Neural cell (in vitro differentiated cells): ENCODE measurements around the gene YIPF6. TPM values are rescaled to one million over a fixed set of nuclear protein-coding genes. Genes with fewer than 3 reads are reported as not detected.

Experiments
- H2AFZ ChIP-seq: fragments of 200-600, 300-800 bp; sonication (generic), shearing (Covaris generic); 2 replicates; pipeline ENCODE4 v1.6.0; 2014; ENCODE audit warnings: low read depth, mild to moderate bottlenecking, antibody characterized with exemption, low read length, moderate library complexity
- H3F3A ChIP-seq: fragments of 200-600 bp; shearing (Covaris generic); 2 replicates; pipeline ENCODE4 v1.6.1; 2016; ENCODE audit warnings: mild to moderate bottlenecking, moderate library complexity, mixed read lengths, antibody characterized with exemption, low read length; ENCODE audit not compliant: insufficient read depth, poor library complexity, severe bottlenecking
- H3K27ac ChIP-seq: fragments of 200-600, 300-800 bp; sonication (generic), shearing (Covaris generic); 2 replicates; pipeline ENCODE4 v1.5.1; 2014; ENCODE audit warnings: mild to moderate bottlenecking, low read length, moderate library complexity
- H3K27me3 ChIP-seq: fragments of 300-800, 200-600 bp; sonication (generic), shearing (Covaris generic); 2 replicates; pipeline ENCODE4 v1.6.0; 2014; ENCODE audit warnings: mild to moderate bottlenecking, low read depth, low read length, moderate library complexity; ENCODE audit not compliant: insufficient read depth
- H3K36me3 ChIP-seq: fragments of 300-800, 200-600 bp; sonication (generic), shearing (Covaris generic); 2 replicates; pipeline ENCODE4 v1.5.1; 2014; ENCODE audit warnings: mild to moderate bottlenecking, antibody characterized with exemption, low read length, moderate library complexity; ENCODE audit not compliant: insufficient read depth
- H3K4me2 ChIP-seq: fragments of 300-800, 200-600 bp; sonication (generic), shearing (Covaris generic); 2 replicates; pipeline ENCODE4 v1.6.0; 2014; ENCODE audit warnings: mild to moderate bottlenecking, low read length
- H3K4me3 ChIP-seq: fragments of 300-800, 200-600 bp; sonication (generic), shearing (Covaris generic); 2 replicates; pipeline ENCODE4 v1.5.1; 2014; ENCODE audit warnings: mild to moderate bottlenecking, low read length, moderate library complexity
- H3K79me2 ChIP-seq: fragments of 200-600 bp; shearing (Covaris generic); replicated peaks from 2 replicates; pipeline ENCODE4 v1.6.0; 2014; ENCODE audit warnings: mild to moderate bottlenecking, low read length, moderate library complexity; ENCODE audit not compliant: insufficient read depth
- H3K9ac ChIP-seq: fragments of 300-800, 200-600 bp; sonication (generic), shearing (Covaris generic); 2 replicates; pipeline ENCODE4 v1.6.1; 2016; ENCODE audit warnings: mild to moderate bottlenecking, low read length, mixed read lengths
- H3K9me2 ChIP-seq: fragments of 200-600 bp; shearing (Covaris generic); 2 replicates; pipeline ENCODE4 v1.6.1; 2016; ENCODE audit warnings: mild to moderate bottlenecking, low read length, mixed read lengths; ENCODE audit not compliant: insufficient read depth
- H3K9me3 ChIP-seq: fragments of 200-600, 300-800 bp; sonication (generic), shearing (Covaris generic); 2 replicates; pipeline ENCODE4 v1.6.1; 2016; ENCODE audit warnings: mild to moderate bottlenecking, mixed run types, low read length, moderate library complexity, mixed read lengths
- H4K20me1 ChIP-seq: fragments of 200-600 bp; shearing (Covaris generic); 2 replicates; pipeline ENCODE4 v1.6.1; 2016; ENCODE audit warnings: mild to moderate bottlenecking, mixed run types; ENCODE audit not compliant: insufficient read depth
- CTCF ChIP-seq: fragments of 450-650 bp; IDR thresholded peaks from 2 replicates; pipeline ENCODE4 v1.5.1; 2014; ENCODE audit warnings: antibody characterized with exemption, mild to moderate bottlenecking, moderate library complexity; ENCODE audit not compliant: poor library complexity, severe bottlenecking
- EP300 ChIP-seq: fragments of 450-650 bp; conservative IDR thresholded peaks from 2 replicates; pipeline ENCODE4 v1.6.1; 2014; ENCODE audit warnings: antibody characterized with exemption, mild to moderate bottlenecking, moderate library complexity; ENCODE audit not compliant: poor library complexity, severe bottlenecking
- EZH2 ChIP-seq: fragments of 200-600, 300-800 bp; shearing (Covaris generic), sonication (generic); IDR thresholded peaks from 2 replicates; pipeline ENCODE4 v1.6.1; 2014; ENCODE audit warnings: antibody characterized with exemption, low read length, borderline replicate concordance, mild to moderate bottlenecking; ENCODE audit not compliant: insufficient read depth, poor library complexity, severe bottlenecking
- MXI1 ChIP-seq: fragments of 450-650 bp; conservative IDR thresholded peaks from 2 replicates; pipeline ENCODE4 v1.6.1; 2014; ENCODE audit warnings: antibody characterized with exemption, mild to moderate bottlenecking; ENCODE audit not compliant: poor library complexity, severe bottlenecking
- POLR2AphosphoS5 ChIP-seq: IDR thresholded peaks from 2 replicates; pipeline ENCODE4 v1.6.1; 2012
- RAD21 ChIP-seq: fragments of 450-650 bp; conservative IDR thresholded peaks from 2 replicates; pipeline ENCODE4 v1.6.1; 2014; ENCODE audit warnings: antibody characterized with exemption, mild to moderate bottlenecking, moderate library complexity
- REST ChIP-seq: IDR thresholded peaks from 2 replicates; pipeline ENCODE4 v1.6.1; 2012; ENCODE audit warnings: borderline replicate concordance
- SMC3 ChIP-seq: fragments of 450-650 bp; conservative IDR thresholded peaks from 2 replicates; pipeline ENCODE4 v1.6.1; 2014; ENCODE audit warnings: antibody characterized with exemption, mild to moderate bottlenecking, moderate library complexity; ENCODE audit not compliant: poor library complexity
- TAF1 ChIP-seq: IDR thresholded peaks from 2 replicates; pipeline ENCODE4 v1.6.1; 2012; ENCODE audit warnings: low read depth
- polyA minus RNA-seq: library from RNA; depleted of rRNA, polyadenylated mRNA; stranded (reverse); fragments of >200 nt; gene quantifications from 2 replicates; pipeline ENCODE4 v1.2.3, GENCODE V29; 2014
- polyA plus RNA-seq: library from polyadenylated mRNA; depleted of rRNA; stranded (reverse); fragments of >200 nt; gene quantifications from 2 replicates; pipeline ENCODE4 v1.2.3, GENCODE V29; 2014

The YIPF6 gene
- polyA plus RNA-seq = 19.8 and 28.5 TPM in 2 replicates
- polyA minus RNA-seq = 36.3 and 45.7 TPM in 2 replicates

- Histone ChIP-seq H2AFZ (peak within 1 kb of the TSS; percentile 56), H3K27me3 (no peaks in the 10 kb centered on the region), H3F3A (no peaks in the 10 kb centered on the region), H3K9me2 (no peaks in the 10 kb centered on the region), H3K79me2 (peaks cover 13% of the 10 kb centered on the region), H3K9me3 (no peaks in the 10 kb centered on the region), H3K4me2 (peak within 1 kb of the TSS; percentile 59), H3K27ac (peak within 1 kb of the TSS; percentile 81), H4K20me1 (no peaks in the 10 kb centered on the region), H3K36me3 (no peaks in the 10 kb centered on the region), H3K9ac (peak within 1 kb of the TSS; percentile 81), H3K4me3 (peak within 1 kb of the TSS; percentile 83)
- TF ChIP-seq POLR2AphosphoS5 = peak; percentile 69
- no peak for TF ChIP-seq EZH2
- no peak for TF ChIP-seq SMC3
- peak; percentile 44 for TF ChIP-seq MXI1
- no peak for TF ChIP-seq RAD21
- TF ChIP-seq CTCF = peak; percentile 11
- TF ChIP-seq REST = peak; percentile 70
- TF ChIP-seq EP300 = no peak
- peak; percentile 86 for TF ChIP-seq TAF1
These were observed at the start of gene YIPF6 for GRCh38 chrX:68498508-68499379. YIPF6 (plus strand) TSS chrX:68499051; CDS start chrX:68499067, 16 bp downstream.

- no peaks in the 10 kb centered on the region for H3K9me3 ChIP-seq
- H3K9me2 ChIP-seq = no peaks in the 10 kb centered on the region
- H3K27me3 ChIP-seq = no peaks in the 10 kb centered on the region
- H3K36me3 ChIP-seq = no peaks in the 10 kb centered on the region
- no peaks in the 10 kb centered on the region for H3K79me2 ChIP-seq
- no peak overlapping the region for H3K27ac ChIP-seq
- no peak overlapping the region for H3K4me3 ChIP-seq
- no peak overlapping the region for H3K4me2 ChIP-seq
- no peak overlapping the region for H3K9ac ChIP-seq
- H2AFZ ChIP-seq = no peak overlapping the region
- no peaks in the 10 kb centered on the region for H3F3A ChIP-seq
- no peaks in the 10 kb centered on the region for H4K20me1 ChIP-seq
- TF ChIP-seq CTCF = no peak
- TF ChIP-seq EZH2 = no peak
- no peak for TF ChIP-seq TAF1
- no peak for TF ChIP-seq SMC3
- TF ChIP-seq POLR2AphosphoS5 = no peak
- no peak for TF ChIP-seq REST
- TF ChIP-seq RAD21 = no peak
- TF ChIP-seq EP300 = no peak
- no peak for TF ChIP-seq MXI1
These were observed 47.1 kb upstream of the YIPF6 start for GRCh38 chrX:68451720-68452119.
